T-cell (primary cell): Measurements from ENCODE around the gene TRPM8. TPM values are rescaled to one million over a fixed set of nuclear protein-coding genes. Genes with fewer than 3 reads are reported as not detected.

Experiments used
- ATAC-seq, 4 experiments: fragments of 200-7000 bp in 3 of 4; fragments of 150-1000 bp in 1 of 4; cut with Tn5 transposase; replicated peaks in 1 of 4; 1 replicate in 3 of 4; 2 replicates in 1 of 4; pipeline ENCODE4 v1.10.0; 2021; ENCODE audit warnings: moderate library complexity in 3 of 4, mild to moderate bottlenecking in 2 of 4, moderate number of reproducible peaks in 1 of 4
- CTCF ChIA-PET, 2 donors: fragments of 300-600 bp; sonication (Branson Sonifier 250); formaldehyde crosslinking; loops; one replicate each; lab custom pipeline; 2022; ENCODE audit warnings: antibody characterized with exemption in 2 of 2; lab: Charles Lee
- POLR2A ChIA-PET, 2 donors: fragments of 300-600 bp; sonication (Branson Sonifier 250); formaldehyde crosslinking; loops; one replicate each; lab custom pipeline; 2022; ENCODE audit warnings: antibody characterized with exemption in 2 of 2; lab: Charles Lee
- DNase-seq, 35 experiments: peaks; one replicate each; pipeline versions ENCODE4 v3.0.0 to v3.0.0-alpha.2; 2013 to 2023
- H3K27ac ChIP-seq: one replicate; pipeline ENCODE4 v1.5.1; 2013; ENCODE audit warnings: low read length
- H3K27me3 ChIP-seq, 2 experiments: replicated peaks in 1 of 2; 1 replicate in 1 of 2; 2 replicates in 1 of 2; pipeline versions ENCODE4 v1.6.1 to v1.7.0; 2013; ENCODE audit warnings: low read length in 1 of 2, mixed read lengths in 1 of 2; ENCODE audit not compliant: control insufficient read depth in 2 of 2, insufficient read depth in 2 of 2; ENCODE audit errors: extremely low read depth in 1 of 2
- H3K36me3 ChIP-seq, 2 donors: 1 replicate in 1 of 2; 2 replicates in 1 of 2; pipeline versions ENCODE4 v1.6.1 to v1.7.0; 2013; ENCODE audit warnings: low read length in 1 of 2; ENCODE audit not compliant: control insufficient read depth in 2 of 2, insufficient read depth in 1 of 2; ENCODE audit errors: extremely low read depth in 1 of 2
- H3K4me1 ChIP-seq, 2 experiments: 1 replicate in 1 of 2; 2 replicates in 1 of 2; pipeline versions ENCODE4 v1.6.1 to v1.7.0; 2013; ENCODE audit warnings: low read length in 2 of 2, mixed read lengths in 1 of 2; ENCODE audit not compliant: insufficient read depth in 2 of 2, control insufficient read depth in 1 of 2; ENCODE audit errors: extremely low read depth in 1 of 2
- H3K4me3 ChIP-seq, 2 donors: 1 replicate in 1 of 2; 2 replicates in 1 of 2; pipeline versions ENCODE4 v1.5.1 to v1.7.0; 2013; ENCODE audit warnings: mild to moderate bottlenecking in 2 of 2, low read length in 1 of 2, moderate library complexity in 1 of 2; ENCODE audit not compliant: control insufficient read depth in 1 of 2; ENCODE audit errors: extremely low read depth in 1 of 2
- H3K9me3 ChIP-seq: 2 replicates; pipeline ENCODE4 v1.7.0; 2013
- H3K27ac Mint-ChIP-seq, 2 donors: one replicate each; pipeline ENCODE4 v1.8.0; 2020 to 2021; ENCODE audit warnings: mild to moderate bottlenecking in 2 of 2, mixed read lengths in 2 of 2
- H3K27me3 Mint-ChIP-seq, 2 donors: one replicate each; pipeline ENCODE4 v1.8.0; 2021 to 2022; ENCODE audit warnings: mixed read lengths in 2 of 2
- H3K36me3 Mint-ChIP-seq: one replicate; pipeline ENCODE4 v1.8.0; 2021; ENCODE audit warnings: mixed read lengths
- H3K4me1 Mint-ChIP-seq, 3 donors: one replicate each; pipeline ENCODE4 v1.8.0; 2020 to 2022; ENCODE audit warnings: mixed read lengths in 3 of 3, mild to moderate bottlenecking in 1 of 3
- H3K4me3 Mint-ChIP-seq, 3 donors: one replicate each; pipeline ENCODE4 v1.8.0; 2020 to 2022; ENCODE audit warnings: mild to moderate bottlenecking in 3 of 3, mixed read lengths in 3 of 3, moderate library complexity in 3 of 3
- H3K9me3 Mint-ChIP-seq, 3 donors: one replicate each; pipeline ENCODE4 v1.8.0; 2020 to 2022; ENCODE audit warnings: mixed read lengths in 3 of 3
- WGBS: methylation state at CpG from one replicate; pipeline ENCODE4 v1.1.5; 2013; ENCODE audit warnings: missing lambda C conversion rate; ENCODE audit not compliant: insufficient coverage; 5-methylcytosine and 5-hydroxymethylcytosine counted together
- total RNA-seq, 35 experiments: library from RNA in 6 of 35; stranded (reverse) in 6 of 35; fragments of 120-200 nt in 1 of 35; gene quantifications; one replicate each; pipeline versions ENCODE4 v1.2.1 to v1.2.4 and lab custom pipeline; 2013 to 2026

The TRPM8 gene
- total RNA-seq, 5 donors from 2014 or later (not counting 1 experiment from before 2014, with no cell fraction given) = not detected

GRCh38 chr2:234026693-234027254 is 109.6 kb downstream of the TRPM8 start:
- peak overlapping the region; percentile 64 for H3K27ac ChIP-seq
- Mint-ChIP-seq H3K27me3 (no peaks in the 10 kb centered on the region), H3K27ac (peak overlapping the region; percentile 68 to 92), H3K4me3 (peak overlapping the region; percentile 18 to 83 (median 77)), H3K36me3 (no peaks in the 10 kb centered on the region), H3K9me3 (peaks cover 0 to 15% (median 0%) of the 10 kb centered on the region in 3 donors), H3K4me1 (peaks cover 36 to 62% (median 56%) of the 10 kb centered on the region in 3 donors)
- ChIA-PET POLR2A (no interaction called here), CTCF (no interaction called here)
- DNase-seq = peak in 3 of 35 experiments; percentile 1 to 52 (median 26)
- H3K36me3 ChIP-seq = no peaks in the 10 kb centered on the region
- H3K4me1 ChIP-seq = peaks cover 17 to 56% of the 10 kb centered on the region in 2 experiments
- peak in 1 of 4 experiments; percentile 41 for ATAC-seq
- H3K9me3 ChIP-seq = no peaks in the 10 kb centered on the region
- H3K4me3 ChIP-seq = no peak overlapping the region
- WGBS = 96% methylated on average over 4 of the region's 10 CpGs
- H3K27me3 ChIP-seq = no peaks in the 10 kb centered on the region

GRCh38 chr2:234027641-234028040 is 110.5 kb downstream of the TRPM8 start:
- WGBS = 67% methylated on average over 1 of the region's 1 CpG
- Histone ChIP-seq H3K9me3 (no peaks in the 10 kb centered on the region), H3K4me3 (no peak overlapping the region), H3K27ac (peak overlapping the region; percentile 64), H3K4me1 (peaks cover 19 to 60% of the 10 kb centered on the region in 2 experiments), H3K36me3 (no peaks in the 10 kb centered on the region), H3K27me3 (no peaks in the 10 kb centered on the region)
- POLR2A ChIA-PET = interaction anchor here in 1 of 2 donors (0.7 kb wide), 1 partner anchor 893 kb away, joined by 3 read pairs; no protein-coding TSS in a partner anchor
- peaks cover 0 to 12% (median 5%) of the 10 kb centered on the region in 3 donors for H3K9me3 Mint-ChIP-seq
- peaks cover 44 to 71% (median 65%) of the 10 kb centered on the region in 3 donors for H3K4me1 Mint-ChIP-seq
- CTCF ChIA-PET = no interaction called here
- H3K27me3 Mint-ChIP-seq = no peaks in the 10 kb centered on the region
- H3K27ac Mint-ChIP-seq = peak overlapping the region; percentile 68 to 92
- ATAC-seq = no peak
- H3K4me3 Mint-ChIP-seq = peak overlapping the region in 1 of 3 donors; percentile 83
- no peak for DNase-seq
- no peaks in the 10 kb centered on the region for H3K36me3 Mint-ChIP-seq

DNA sequence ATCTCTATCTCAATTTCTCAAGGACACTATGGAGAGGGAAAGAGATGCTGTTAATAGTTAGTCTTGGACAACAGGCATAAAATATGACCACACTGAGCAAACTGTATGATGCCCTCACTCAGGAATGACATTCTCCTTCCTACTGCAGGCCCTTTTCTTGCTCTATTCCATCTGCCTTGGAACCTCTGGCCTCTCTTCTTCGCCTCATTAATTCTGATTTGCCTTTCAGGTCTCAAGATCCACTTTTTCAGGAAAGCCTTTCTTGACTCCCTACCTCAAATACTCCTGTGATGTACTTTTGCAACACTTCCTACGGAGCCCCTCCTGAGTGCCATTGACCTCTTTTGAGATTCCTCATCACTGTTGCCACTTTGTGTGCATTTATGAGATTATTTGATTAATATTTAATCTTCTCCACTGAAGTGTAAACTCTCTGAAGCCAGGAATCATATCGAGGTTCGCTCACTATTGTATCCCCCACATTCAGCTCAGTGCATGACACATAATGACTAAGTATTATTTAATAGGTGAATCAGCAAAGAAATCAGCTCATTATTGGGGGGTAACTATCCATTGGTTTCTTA is 112.1 kb downstream of the TRPM8 start:
- no peak overlapping the region for H3K4me3 ChIP-seq
- H3K9me3 Mint-ChIP-seq = peaks cover 4 to 10% (median 10%) of the 10 kb centered on the region in 3 donors
- 100% methylated on average over 1 of the region's 4 CpGs for WGBS
- ChIA-PET POLR2A (no interaction called here), CTCF (interaction anchor here in 1 of 2 donors (1.0 kb wide), 2 partner anchors 11 to 473 kb away, joined by 3 read pairs; no protein-coding TSS in a partner anchor)
- peaks cover 4% of the 10 kb centered on the region for H3K36me3 Mint-ChIP-seq
- H3K4me1 Mint-ChIP-seq = peaks cover 45 to 72% (median 70%) of the 10 kb centered on the region in 3 donors
- ATAC-seq (no peak), DNase-seq (no peak)
- H3K27me3 ChIP-seq = no peaks in the 10 kb centered on the region
- no peaks in the 10 kb centered on the region for H3K9me3 ChIP-seq
- no peak overlapping the region for H3K27ac ChIP-seq
- H3K27me3 Mint-ChIP-seq = peaks cover 0 to 2% of the 10 kb centered on the region in 2 donors
- H3K36me3 ChIP-seq = no peaks in the 10 kb centered on the region
- no peak overlapping the region for H3K4me3 Mint-ChIP-seq
- no peak overlapping the region for H3K27ac Mint-ChIP-seq
- H3K4me1 ChIP-seq = peaks cover 19 to 68% of the 10 kb centered on the region in 2 experiments

GRCh38 chr2:234031207-234031606 is 114.0 kb downstream of the TRPM8 start:
- H3K27ac Mint-ChIP-seq = peak overlapping the region; percentile 62 to 82
- ChIA-PET CTCF (interaction anchor here in 1 of 2 donors (0.6 kb wide), 1 partner anchor 9 kb away, joined by 3 read pairs; no protein-coding TSS in a partner anchor), POLR2A (no interaction called here)
- peaks cover 14 to 50% of the 10 kb centered on the region in 2 experiments for H3K4me1 ChIP-seq
- no peak overlapping the region for H3K4me3 Mint-ChIP-seq
- no CpG with 5 or more reads among the region's 2 CpGs for WGBS
- H3K27me3 ChIP-seq = peaks cover 0 to 4% of the 10 kb centered on the region in 2 experiments
- H3K4me3 ChIP-seq = no peak overlapping the region
- peaks cover 2 to 4% of the 10 kb centered on the region in 2 donors for H3K27me3 Mint-ChIP-seq
- no peaks in the 10 kb centered on the region for H3K9me3 ChIP-seq
- H3K36me3 Mint-ChIP-seq = peaks cover 4% of the 10 kb centered on the region
- no peak overlapping the region for H3K27ac ChIP-seq
- ATAC-seq = no peak
- no peaks in the 10 kb centered on the region for H3K36me3 ChIP-seq
- peaks cover 33 to 58% (median 57%) of the 10 kb centered on the region in 3 donors for H3K4me1 Mint-ChIP-seq
- H3K9me3 Mint-ChIP-seq = peaks cover 8 to 19% (median 10%) of the 10 kb centered on the region in 3 donors
- DNase-seq = no peak

GRCh38 chr2:234032279-234032856 is 115.2 kb downstream of the TRPM8 start:
- peak overlapping the region; percentile 11 for H3K27ac ChIP-seq
- Mint-ChIP-seq H3K27me3 (peaks cover 4 to 6% of the 10 kb centered on the region in 2 donors), H3K27ac (peak overlapping the region; percentile 77 to 82), H3K4me1 (peaks cover 22 to 47% (median 46%) of the 10 kb centered on the region in 3 donors), H3K36me3 (peaks cover 10% of the 10 kb centered on the region), H3K4me3 (peak overlapping the region in 2 of 3 donors; percentile 8 to 31), H3K9me3 (peaks cover 10 to 31% (median 18%) of the 10 kb centered on the region in 3 donors)
- peaks cover 0 to 4% of the 10 kb centered on the region in 2 experiments for H3K27me3 ChIP-seq
- peaks cover 4 to 39% of the 10 kb centered on the region in 2 experiments for H3K4me1 ChIP-seq
- no peak overlapping the region for H3K4me3 ChIP-seq
- no peaks in the 10 kb centered on the region for H3K36me3 ChIP-seq
- H3K9me3 ChIP-seq = no peaks in the 10 kb centered on the region
- ATAC-seq (peak; percentile 84 to 90 (median 88)), DNase-seq (peak in 32 of 35 experiments; percentile 11 to 80 (median 48))
- CTCF ChIA-PET = no interaction called here
- no CpG with 5 or more reads among the region's 1 CpG for WGBS
- POLR2A ChIA-PET = interaction anchor here in 1 of 2 donors (0.5 kb wide), 1 partner anchor 37 kb away, joined by 3 read pairs; no protein-coding TSS in a partner anchor

DNA sequence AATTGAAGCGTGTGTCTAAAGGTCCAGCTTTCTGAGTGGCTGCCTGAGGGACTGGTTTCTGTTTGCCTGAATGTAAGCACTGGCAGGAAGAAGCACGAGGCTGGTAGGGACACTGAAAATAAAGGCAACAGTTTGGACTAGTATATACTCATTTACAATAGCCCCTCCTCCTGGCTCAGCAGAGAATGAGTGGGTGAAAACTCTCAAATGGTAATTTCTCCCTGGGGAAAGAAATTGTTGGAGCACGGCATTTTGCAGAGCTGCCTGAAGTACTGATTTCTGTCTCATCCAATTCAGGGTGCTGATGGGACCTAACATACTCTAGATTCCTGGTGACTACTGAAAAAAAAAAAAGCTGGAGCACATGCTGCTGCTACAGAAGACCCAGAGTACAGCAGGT is 116.0 kb downstream of the TRPM8 start:
- peaks cover 2 to 31% of the 10 kb centered on the region in 2 experiments for H3K4me1 ChIP-seq
- POLR2A ChIA-PET = interaction anchor here (0.5 to 0.6 kb wide), 3 partner anchors 62 to 609 kb away, joined by 3 read pairs; no protein-coding TSS in a partner anchor
- peaks cover 14 to 41% (median 41%) of the 10 kb centered on the region in 3 donors for H3K4me1 Mint-ChIP-seq
- CTCF ChIA-PET = interaction anchor here in 1 of 2 donors (0.6 kb wide), 1 partner anchor 90 kb away, joined by 3 read pairs; no protein-coding TSS in a partner anchor
- H3K27me3 Mint-ChIP-seq = peaks cover 4 to 6% of the 10 kb centered on the region in 2 donors
- ATAC-seq (no peak), DNase-seq (no peak)
- no peak overlapping the region for H3K27ac ChIP-seq
- no peaks in the 10 kb centered on the region for H3K36me3 ChIP-seq
- peaks cover 0 to 4% of the 10 kb centered on the region in 2 experiments for H3K27me3 ChIP-seq
- H3K36me3 Mint-ChIP-seq = peaks cover 10% of the 10 kb centered on the region
- peak overlapping the region in 1 of 2 donors; percentile 16 for H3K27ac Mint-ChIP-seq
- H3K9me3 ChIP-seq = no peaks in the 10 kb centered on the region
- H3K4me3 ChIP-seq = no peak overlapping the region
- no CpG with 5 or more reads among the region's 3 CpGs for WGBS
- H3K4me3 Mint-ChIP-seq = no peak overlapping the region
- H3K9me3 Mint-ChIP-seq = peaks cover 10 to 34% (median 20%) of the 10 kb centered on the region in 3 donors
